TTC549 (cell line): ENCODE data around the gene ZNF664.

Source experiments
- FAIRE-seq: peaks from 2 replicates; lab custom pipeline; 2012; peaks lifted over from hg19 to GRCh38; lab: Jason Lieb, UNC

The ZNF664 gene

GRCh38 chr12:124034297-124034696 lies 61.3 kb downstream of the ZNF664 start:
- no peak for FAIRE-seq

- no peak for FAIRE-seq
These were observed 62.1 kb downstream of the ZNF664 start for GRCh38 chr12:124035163-124035562.

- no peak for FAIRE-seq
These were observed 63.2 kb downstream of the ZNF664 start for GRCh38 chr12:124036171-124036598.

GRCh38 chr12:124036657-124037109 lies 63.7 kb downstream of the ZNF664 start:
- FAIRE-seq = peak; percentile 67

GRCh38 chr12:124037331-124037730 lies 64.3 kb downstream of the ZNF664 start:
- no peak for FAIRE-seq

- no peak for FAIRE-seq
These were observed 66.3 kb downstream of the ZNF664 start for GRCh38 chr12:124039276-124039675.

- no peak for FAIRE-seq
These were observed 67.3 kb downstream of the ZNF664 start for GRCh38 chr12:124040291-124040690.

- no peak for FAIRE-seq
These were observed 67.7 kb downstream of the ZNF664 start for GRCh38 chr12:124040737-124041136.

GRCh38 chr12:124041907-124042306 lies 68.9 kb downstream of the ZNF664 start:
- FAIRE-seq = no peak

- no peak for FAIRE-seq
These were observed 71.0 kb downstream of the ZNF664 start for GRCh38 chr12:124044021-124044420.

GRCh38 chr12:124044809-124045321 lies 71.8 kb downstream of the ZNF664 start:
- no peak for FAIRE-seq

- FAIRE-seq = no peak
These were observed 72.8 kb downstream of the ZNF664 start for GRCh38 chr12:124045671-124046455.

GRCh38 chr12:124046456-124046740 lies 73.4 kb downstream of the ZNF664 start:
- no peak for FAIRE-seq

- FAIRE-seq = no peak
These were observed 74.1 kb downstream of the ZNF664 start for GRCh38 chr12:124047045-124047566.

- no peak for FAIRE-seq
These were observed 76.6 kb downstream of the ZNF664 start for GRCh38 chr12:124049451-124050094.

- no peak for FAIRE-seq
These were observed 80.8 kb downstream of the ZNF664 start for GRCh38 chr12:124053851-124054250.

- no peak for FAIRE-seq
These were observed 82.1 kb downstream of the ZNF664 start for GRCh38 chr12:124055066-124055465.

GRCh38 chr12:124057691-124058090 lies 84.7 kb downstream of the ZNF664 start:
- FAIRE-seq = no peak

- no peak for FAIRE-seq
These were observed 86.7 kb downstream of the ZNF664 start for GRCh38 chr12:124059752-124060151.
